SU-DHL-6 (cell line): ENCODE measurements around the gene RBKS.

Experiments used
- H2AFZ ChIP-seq: fragments of 200-600 bp; sonication (generic); 2 replicates; pipeline ENCODE4 v1.6.1; 2014; ENCODE audit warnings: low read depth, mild to moderate bottlenecking, moderate library complexity, mixed read lengths, antibody characterized with exemption, low read length; ENCODE audit not compliant: severe bottlenecking
- H3F3A ChIP-seq: fragments of 200-600 bp; shearing (Covaris generic); 2 replicates; pipeline ENCODE4 v1.6.0; 2016; ENCODE audit warnings: antibody characterized with exemption, mild to moderate bottlenecking; ENCODE audit not compliant: insufficient read depth
- H3K27ac ChIP-seq: fragments of 200-600 bp; sonication (generic); 2 replicates; pipeline ENCODE4 v1.5.1; 2016; ENCODE audit warnings: low read depth, mild to moderate bottlenecking, low read length, moderate library complexity, mixed read lengths
- H3K27me3 ChIP-seq: fragments of 200-600 bp; sonication (generic), shearing (Covaris generic); 2 replicates; pipeline ENCODE4 v1.6.0; 2014; ENCODE audit warnings: mild to moderate bottlenecking, low read length
- H3K36me3 ChIP-seq: fragments of 200-600 bp; sonication (generic); 2 replicates; pipeline ENCODE4 v1.6.1; 2014; ENCODE audit warnings: mild to moderate bottlenecking, low read length, mixed read lengths
- H3K4me2 ChIP-seq: fragments of 300-600, 200-600 bp; shearing (Covaris generic), sonication (generic); 2 replicates; pipeline ENCODE4 v1.6.0; 2014; ENCODE audit warnings: low read length, low read depth, mild to moderate bottlenecking; ENCODE audit not compliant: poor library complexity, severe bottlenecking
- H3K4me3 ChIP-seq: fragments of 200-600 bp; sonication (generic); 2 replicates; pipeline ENCODE4 v1.5.1; 2014; ENCODE audit warnings: antibody characterized with exemption, low read length, mild to moderate bottlenecking, mixed read lengths; ENCODE audit not compliant: insufficient read depth, poor library complexity, severe bottlenecking
- H3K79me2 ChIP-seq: fragments of 200-600 bp; sonication (generic); 2 replicates; pipeline ENCODE4 v1.6.1; 2014; ENCODE audit warnings: mild to moderate bottlenecking, low read length, moderate library complexity; ENCODE audit not compliant: insufficient read depth
- H3K9ac ChIP-seq: fragments of 200-600 bp; sonication (generic); 2 replicates; pipeline ENCODE4 v1.7.0; 2014; ENCODE audit warnings: mild to moderate bottlenecking, low read length
- H3K9me2 ChIP-seq: fragments of 200-600 bp; sonication (generic); replicated peaks from 2 replicates; pipeline ENCODE4 v1.6.1; 2014; ENCODE audit warnings: low read length; ENCODE audit not compliant: insufficient read depth
- H3K9me3 ChIP-seq: fragments of 200-600 bp; sonication (generic); 2 replicates; pipeline ENCODE4 v1.6.1; 2014; ENCODE audit warnings: low read length, mixed read lengths; ENCODE audit not compliant: insufficient read depth
- H4K20me1 ChIP-seq: fragments of 200-600 bp; sonication (generic); 2 replicates; pipeline ENCODE4 v1.6.1; 2014; ENCODE audit warnings: low read depth, mild to moderate bottlenecking, antibody characterized with exemption, low read length, moderate library complexity, mixed read lengths
- EZH2phosphoT487 ChIP-seq: fragments of 200-600 bp; sonication (generic), shearing (Covaris generic); conservative IDR thresholded peaks from 2 replicates; pipeline ENCODE4 v1.6.1; 2018; ENCODE audit warnings: mild to moderate bottlenecking, antibody characterized with exemption, low read length, moderate library complexity, mixed read lengths
- TF ChIP-seq, protein P1 (sequence below): fragments of 200-600 bp; sonication (generic); IDR thresholded peaks from one replicate; pipeline ENCODE4 v1.5.1; 2017; ENCODE audit warnings: antibody characterized with exemption, mild to moderate bottlenecking, low read length, moderate library complexity; ENCODE audit not compliant: insufficient read depth, poor library complexity, severe bottlenecking

The RBKS gene

DNA sequence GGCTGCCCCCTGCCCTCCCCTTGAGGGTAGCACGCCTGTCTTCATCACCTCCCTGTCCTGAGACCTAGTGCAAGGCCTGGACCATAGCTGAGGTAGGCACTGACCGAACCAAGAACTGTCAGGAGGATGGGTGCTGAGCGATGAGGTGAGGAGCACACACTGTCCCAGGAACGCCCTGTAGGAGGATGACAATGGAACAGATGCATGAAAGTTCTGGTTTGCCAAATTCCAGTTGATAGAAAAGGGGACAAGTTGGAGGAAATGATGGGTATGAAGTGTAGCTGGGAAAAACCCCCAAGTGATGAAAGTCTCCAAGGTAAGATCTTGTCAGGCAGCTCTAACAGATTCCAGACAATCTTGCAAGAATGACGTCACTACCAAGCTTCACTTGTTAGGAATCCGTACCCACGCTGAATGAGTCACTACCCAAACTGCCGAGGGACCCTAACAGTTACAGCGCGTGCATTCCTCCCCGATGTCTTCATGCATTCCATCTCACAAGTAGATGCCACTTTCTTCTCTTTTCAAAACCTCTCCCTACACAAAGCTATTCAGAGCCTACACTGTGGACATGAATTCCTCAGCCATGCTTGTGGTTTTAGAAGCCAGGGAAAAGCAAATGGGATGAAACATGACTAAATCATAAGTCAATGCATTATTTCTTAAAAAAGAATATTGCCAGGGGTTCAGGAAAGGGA is 91.1 kb downstream of the RBKS start:
- no peaks in the 10 kb centered on the region for H3K36me3 ChIP-seq
- H2AFZ ChIP-seq, result no peak overlapping the region
- no peak overlapping the region for H3K9ac ChIP-seq
- H3K9me3 ChIP-seq, result no peaks in the 10 kb centered on the region
- no peak overlapping the region for H3K4me2 ChIP-seq
- H4K20me1 ChIP-seq, result no peaks in the 10 kb centered on the region
- H3K9me2 ChIP-seq, result no peaks in the 10 kb centered on the region
- TF ChIP-seq, protein P1, sequence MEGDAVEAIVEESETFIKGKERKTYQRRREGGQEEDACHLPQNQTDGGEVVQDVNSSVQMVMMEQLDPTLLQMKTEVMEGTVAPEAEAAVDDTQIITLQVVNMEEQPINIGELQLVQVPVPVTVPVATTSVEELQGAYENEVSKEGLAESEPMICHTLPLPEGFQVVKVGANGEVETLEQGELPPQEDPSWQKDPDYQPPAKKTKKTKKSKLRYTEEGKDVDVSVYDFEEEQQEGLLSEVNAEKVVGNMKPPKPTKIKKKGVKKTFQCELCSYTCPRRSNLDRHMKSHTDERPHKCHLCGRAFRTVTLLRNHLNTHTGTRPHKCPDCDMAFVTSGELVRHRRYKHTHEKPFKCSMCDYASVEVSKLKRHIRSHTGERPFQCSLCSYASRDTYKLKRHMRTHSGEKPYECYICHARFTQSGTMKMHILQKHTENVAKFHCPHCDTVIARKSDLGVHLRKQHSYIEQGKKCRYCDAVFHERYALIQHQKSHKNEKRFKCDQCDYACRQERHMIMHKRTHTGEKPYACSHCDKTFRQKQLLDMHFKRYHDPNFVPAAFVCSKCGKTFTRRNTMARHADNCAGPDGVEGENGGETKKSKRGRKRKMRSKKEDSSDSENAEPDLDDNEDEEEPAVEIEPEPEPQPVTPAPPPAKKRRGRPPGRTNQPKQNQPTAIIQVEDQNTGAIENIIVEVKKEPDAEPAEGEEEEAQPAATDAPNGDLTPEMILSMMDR, result no peak
- no peak for TF ChIP-seq EZH2phosphoT487
- no peaks in the 10 kb centered on the region for H3K27me3 ChIP-seq
- H3F3A ChIP-seq, result no peaks in the 10 kb centered on the region
- H3K27ac ChIP-seq, result no peak overlapping the region
- H3K4me3 ChIP-seq, result no peak overlapping the region
- no peaks in the 10 kb centered on the region for H3K79me2 ChIP-seq

DNA sequence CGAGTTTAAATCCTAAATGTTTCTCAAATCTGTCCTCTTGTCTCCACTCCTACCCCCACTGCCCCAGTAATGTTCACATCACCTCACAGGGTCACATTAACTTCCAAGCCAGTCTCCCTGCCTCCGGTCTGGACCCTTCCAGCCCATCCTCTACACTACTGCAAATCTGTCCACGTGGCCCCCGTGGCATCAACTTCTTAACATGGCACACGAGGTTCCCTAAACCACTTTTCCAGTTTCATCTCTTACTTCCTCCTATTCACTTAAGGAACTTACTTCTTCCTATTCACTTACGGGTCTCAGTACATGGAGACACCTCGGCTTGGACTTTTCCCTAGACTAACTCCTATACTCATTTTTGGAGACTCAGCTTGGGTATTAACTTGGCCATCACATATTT is 91.7 kb downstream of the RBKS start:
- H3F3A ChIP-seq, result no peaks in the 10 kb centered on the region
- H3K4me3 ChIP-seq, result no peak overlapping the region
- no peaks in the 10 kb centered on the region for H3K79me2 ChIP-seq
- no peaks in the 10 kb centered on the region for H3K9me3 ChIP-seq
- no peaks in the 10 kb centered on the region for H3K9me2 ChIP-seq
- H3K9ac ChIP-seq, result no peak overlapping the region
- no peaks in the 10 kb centered on the region for H3K36me3 ChIP-seq
- H3K27ac ChIP-seq, result no peak overlapping the region
- H4K20me1 ChIP-seq, result no peaks in the 10 kb centered on the region
- H3K27me3 ChIP-seq, result no peaks in the 10 kb centered on the region
- TF ChIP-seq, protein P1, result no peak
- no peak for TF ChIP-seq EZH2phosphoT487
- H2AFZ ChIP-seq, result no peak overlapping the region
- no peak overlapping the region for H3K4me2 ChIP-seq

DNA sequence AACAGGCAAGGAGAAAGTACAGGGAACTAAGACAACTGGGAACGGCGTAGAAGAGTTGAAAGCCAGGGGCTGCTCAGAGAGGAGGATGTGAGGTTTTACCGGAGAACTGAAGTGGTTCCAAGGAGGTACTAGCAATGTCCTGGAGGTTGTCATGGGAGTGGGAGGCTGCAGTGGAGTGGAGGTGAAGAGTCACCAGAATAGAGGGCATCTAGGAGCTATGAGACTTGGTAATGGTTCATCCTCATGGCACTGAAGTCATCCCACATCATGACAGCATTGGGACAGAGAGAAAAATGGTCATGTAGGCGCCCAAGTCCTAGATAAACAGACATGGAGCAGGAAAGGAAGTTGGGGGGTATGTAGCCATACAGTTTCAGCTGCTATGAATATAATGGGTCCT is 92.3 kb downstream of the RBKS start:
- no peaks in the 10 kb centered on the region for H4K20me1 ChIP-seq
- H3K4me3 ChIP-seq, result no peak overlapping the region
- H3K27me3 ChIP-seq, result no peaks in the 10 kb centered on the region
- H3K79me2 ChIP-seq, result no peaks in the 10 kb centered on the region
- no peak overlapping the region for H3K27ac ChIP-seq
- H3F3A ChIP-seq, result no peaks in the 10 kb centered on the region
- H3K9me3 ChIP-seq, result no peaks in the 10 kb centered on the region
- no peaks in the 10 kb centered on the region for H3K9me2 ChIP-seq
- TF ChIP-seq, protein P1, result no peak
- TF ChIP-seq EZH2phosphoT487, result no peak
- H3K36me3 ChIP-seq, result no peaks in the 10 kb centered on the region
- no peak overlapping the region for H3K4me2 ChIP-seq
- H2AFZ ChIP-seq, result no peak overlapping the region
- H3K9ac ChIP-seq, result no peak overlapping the region
